ENCODE measurements around the gene DGKI.
A peak's percentile ranks its signal among the peaks of the same experiment; 100 is the strongest.

The DGKI gene

GRCh38 chr7:137871170-137871915, 24.6 kb upstream of the DGKI start:
- peak; percentile 40 for DNase-seq (ENCODE audit: low spot score)

DNA sequence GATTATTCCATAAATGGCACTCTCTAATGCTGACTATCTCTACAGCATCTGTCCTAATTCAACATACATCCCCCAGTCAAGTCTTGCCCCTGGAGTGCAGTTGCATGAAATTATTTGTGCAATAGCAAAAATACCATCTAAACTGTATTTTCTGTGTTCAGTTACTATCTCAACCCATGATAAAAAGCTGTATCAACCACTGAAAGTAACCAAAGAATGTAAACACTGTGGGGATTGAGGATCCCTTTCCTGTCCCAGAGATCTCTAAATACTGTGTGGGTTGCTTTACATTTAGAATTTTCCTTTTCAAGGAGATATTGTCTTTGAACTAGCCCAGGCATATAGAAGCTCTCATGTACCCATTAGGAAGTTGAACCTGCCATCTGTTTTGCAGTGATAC, 23.9 kb upstream of the DGKI start:
- no peak for DNase-seq (ENCODE audit: low spot score)

GRCh38 chr7:137870078-137870477, 23.3 kb upstream of the DGKI start:
- no peak for DNase-seq (ENCODE audit: low spot score)

- no peak for DNase-seq (ENCODE audit: low spot score)
Measured at GRCh38 chr7:137869260-137869659, 22.5 kb upstream of the DGKI start.

DNA sequence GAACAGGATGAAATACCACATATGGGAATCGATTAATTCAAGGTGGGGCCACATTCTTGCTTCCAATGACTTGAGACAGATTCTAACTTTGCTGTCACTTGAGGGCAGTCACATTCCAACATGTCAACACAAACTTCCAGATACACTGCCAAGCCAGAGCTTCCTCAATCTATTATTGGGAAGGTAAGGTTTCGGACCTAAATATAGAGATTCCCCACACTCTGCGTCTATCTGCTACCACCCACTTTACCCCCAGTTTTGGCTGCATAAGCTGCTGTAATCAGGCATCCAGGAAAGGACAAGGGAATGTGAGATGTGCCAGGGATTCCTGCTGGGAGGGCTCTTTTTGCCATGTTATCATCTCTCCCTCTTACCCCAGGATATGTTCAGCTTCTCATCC, 20.5 kb upstream of the DGKI start:
- no peak for DNase-seq (ENCODE audit: low spot score)

DNA sequence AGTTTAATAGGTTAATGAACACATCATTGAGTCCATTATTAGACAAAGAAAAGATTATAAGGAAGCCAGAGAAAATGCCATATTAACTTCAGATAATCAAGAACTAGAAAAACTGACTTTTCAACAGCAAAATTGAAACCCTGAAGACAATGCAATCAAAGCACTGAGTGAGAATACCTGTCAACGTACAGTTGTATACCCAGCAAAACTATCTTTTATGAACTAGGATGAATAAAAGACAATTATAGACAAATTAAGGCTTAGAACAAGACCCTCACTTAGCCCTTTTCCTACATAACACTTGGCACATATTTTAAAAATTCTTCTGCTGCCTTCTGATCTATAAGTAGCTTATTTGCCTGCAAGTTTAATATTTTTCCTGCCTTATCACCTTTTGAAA, 19.0 kb upstream of the DGKI start:
- DNase-seq (ENCODE audit: low spot score), result no peak

DNA sequence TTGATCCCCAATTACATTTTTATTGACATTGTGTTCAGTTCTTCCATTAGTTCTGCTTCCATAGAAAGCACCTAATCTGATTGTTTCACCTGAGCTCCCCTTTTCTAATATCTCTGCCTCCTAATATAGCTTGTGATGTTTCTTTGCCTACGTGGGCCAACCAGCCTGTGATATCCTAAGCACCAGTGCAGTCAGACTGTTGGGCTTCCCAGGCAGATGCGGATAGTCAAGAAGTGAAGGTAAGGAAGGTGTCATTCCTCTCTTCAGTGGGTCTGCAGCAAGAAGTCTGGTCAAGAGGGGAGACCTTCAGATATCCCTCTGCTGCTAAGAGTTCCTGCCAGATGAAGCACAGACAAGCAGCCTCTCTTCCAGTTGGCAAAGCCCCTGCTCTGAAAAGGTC, 16.2 kb upstream of the DGKI start:
- DNase-seq (ENCODE audit: low spot score), result no peak

DNA sequence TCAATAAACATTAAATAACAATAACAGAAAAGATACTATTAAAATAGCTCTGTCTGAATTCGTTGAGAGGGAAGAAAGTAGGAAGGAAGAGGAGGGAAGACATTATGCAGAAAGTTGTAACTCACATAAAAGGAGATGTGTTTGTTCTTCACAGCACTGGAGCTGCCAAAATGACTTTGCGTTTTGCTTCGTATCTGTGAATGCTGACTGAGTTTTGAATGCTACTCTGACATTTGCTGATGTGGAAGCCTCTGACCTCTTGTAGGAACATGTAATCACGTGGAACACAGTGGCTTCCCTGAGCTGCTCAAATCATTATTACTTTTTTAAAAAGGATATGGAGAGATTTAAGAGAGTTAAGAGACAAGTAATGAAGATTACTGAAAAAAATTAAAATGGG, 15.6 kb upstream of the DGKI start:
- no peak for DNase-seq (ENCODE audit: low spot score)

GRCh38 chr7:137860542-137860941, 13.8 kb upstream of the DGKI start:
- DNase-seq (ENCODE audit: low spot score), result no peak

GRCh38 chr7:137853053-137853452, 6.3 kb upstream of the DGKI start:
- no peak for DNase-seq (ENCODE audit: low spot score)

DNA sequence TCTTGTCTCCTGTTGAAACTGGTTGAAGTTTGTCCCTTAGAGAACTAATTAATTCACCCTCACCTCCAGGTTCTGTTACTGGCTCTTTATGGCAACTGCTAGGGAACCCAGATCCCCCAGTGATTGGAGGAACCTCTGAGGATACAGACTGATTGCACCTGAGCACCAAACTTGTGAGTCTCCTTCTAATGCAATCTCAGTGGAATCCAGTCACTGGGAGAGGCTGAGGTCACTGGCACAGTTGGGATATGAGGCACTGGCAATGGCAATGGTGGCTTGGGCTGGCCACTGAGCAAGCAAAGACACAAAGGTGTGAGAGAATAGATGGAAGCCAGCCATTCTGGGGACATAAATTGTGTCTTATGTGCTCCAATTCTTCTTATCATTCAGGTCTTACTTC, 5.3 kb upstream of the DGKI start:
- DNase-seq (ENCODE audit: low spot score), result no peak

- DNase-seq (ENCODE audit: low spot score), result no peak
Measured at GRCh38 chr7:137850972-137851945, 4.5 kb upstream of the DGKI start.

DNA sequence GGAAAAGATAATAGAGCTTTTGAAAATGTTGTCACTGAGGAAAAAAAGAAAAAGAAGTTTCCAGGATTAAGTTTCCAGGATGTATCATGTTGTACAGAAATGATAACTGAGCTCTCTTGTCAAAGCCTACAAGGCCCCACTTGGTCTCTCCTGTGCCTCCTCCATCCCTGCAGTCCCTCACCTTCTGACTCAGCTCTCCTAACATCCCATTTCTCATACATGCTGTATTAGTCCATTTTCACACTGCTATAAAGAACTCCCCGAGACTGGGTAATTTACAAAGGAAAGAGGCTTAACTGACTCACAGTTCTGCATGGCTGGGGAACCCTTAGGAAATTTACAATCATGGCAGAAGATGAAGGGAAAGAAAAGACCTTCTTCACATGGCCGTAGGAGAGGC, 3.8 kb upstream of the DGKI start:
- no peak for DNase-seq (ENCODE audit: low spot score)

DNA sequence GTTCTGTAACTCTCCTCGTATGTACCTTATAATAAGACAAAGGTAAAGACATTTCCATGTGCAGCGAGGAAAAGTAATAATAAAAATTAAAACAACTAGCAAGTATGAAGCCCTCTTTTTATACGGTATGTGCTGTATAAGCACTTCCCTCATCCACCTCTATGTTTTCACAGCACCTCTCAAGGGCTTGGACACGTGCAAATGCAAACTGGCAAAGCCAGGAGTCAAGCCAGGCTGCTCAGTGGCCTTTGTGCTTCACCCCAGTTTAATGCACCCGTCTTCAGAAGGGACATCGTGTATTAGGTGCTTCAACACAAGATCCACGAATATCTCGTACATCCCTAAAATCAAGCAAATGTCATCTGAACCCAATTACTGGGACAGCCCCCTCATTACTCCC, 1.3 kb upstream of the DGKI start:
- DNase-seq (ENCODE audit: low spot score), result no peak

DNA sequence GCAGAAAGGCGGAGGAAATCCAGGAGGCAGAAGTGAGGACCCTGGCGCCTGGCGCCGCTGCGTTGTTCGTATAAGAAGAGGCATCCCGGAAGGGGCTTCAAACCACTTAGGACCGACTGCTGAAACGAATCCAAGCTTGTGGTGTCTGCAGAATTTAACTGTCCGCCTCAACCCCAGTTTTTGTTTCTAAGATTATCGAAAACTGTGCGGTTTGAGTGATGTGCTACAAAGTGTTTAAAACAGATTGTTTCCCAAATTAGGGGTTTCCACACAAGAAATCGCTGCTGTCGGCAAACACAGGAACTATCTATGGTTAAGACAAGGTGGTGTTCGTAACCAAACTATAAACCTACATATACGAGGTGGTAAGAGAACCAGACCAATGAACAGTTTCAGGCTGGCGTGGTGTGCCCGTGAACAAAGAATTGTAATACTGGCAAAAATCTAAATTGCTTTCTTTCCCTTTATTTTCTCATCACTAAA, 835 bp upstream of the DGKI start:
- DNase-seq (ENCODE audit: low spot score), result no peak

DNA sequence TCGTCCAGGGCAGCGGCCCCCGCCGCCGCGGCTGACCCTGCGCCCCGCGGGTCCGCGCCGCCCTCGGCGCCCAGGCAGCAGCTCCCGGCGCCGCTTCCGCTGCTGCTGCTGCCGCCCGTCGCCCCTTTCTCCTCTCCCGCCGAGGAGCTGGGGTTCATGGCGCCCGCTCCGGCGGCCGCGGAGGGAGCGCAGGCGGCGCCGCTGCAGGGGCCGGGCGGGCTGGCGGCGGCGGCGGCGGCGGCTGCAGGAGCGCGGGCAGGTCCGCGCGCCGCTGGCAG, 286 bp downstream of the DGKI start:
- no peak for DNase-seq (ENCODE audit: low spot score)

GRCh38 chr7:137844677-137845425, 1.9 kb downstream of the DGKI start:
- DNase-seq (ENCODE audit: low spot score), result no peak

- DNase-seq (ENCODE audit: low spot score), result no peak
Measured at GRCh38 chr7:137839903-137840779, 6.6 kb downstream of the DGKI start.

DNA sequence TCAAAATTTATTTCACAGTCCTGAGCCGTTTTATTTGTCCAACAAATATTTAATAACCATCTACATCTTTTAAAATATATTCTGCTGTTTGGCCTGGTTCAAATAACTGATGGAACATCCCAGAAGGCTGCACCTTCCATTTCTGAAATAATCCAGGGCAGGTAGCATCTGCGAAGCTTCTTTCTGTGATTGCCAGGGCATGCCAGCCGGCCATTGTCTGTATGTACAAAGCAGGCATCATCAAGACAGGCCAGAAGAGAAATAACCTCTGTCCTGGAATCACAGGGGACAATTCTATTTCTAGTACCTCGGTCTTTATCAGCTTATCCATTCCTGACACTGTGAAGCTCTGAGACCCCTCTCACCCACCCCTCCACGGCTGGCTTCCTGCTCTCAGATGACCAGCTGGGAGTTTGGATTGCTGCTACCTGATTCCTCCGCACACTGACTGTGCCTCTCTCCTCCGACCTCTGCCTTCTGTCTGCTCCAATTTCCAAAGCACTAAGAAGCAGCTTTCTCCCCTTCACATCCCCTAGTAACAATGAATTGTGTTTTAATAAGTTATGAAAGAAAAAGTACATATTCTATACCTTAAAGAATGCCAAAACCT, 8.0 kb downstream of the DGKI start:
- no peak for DNase-seq (ENCODE audit: low spot score)

DNA sequence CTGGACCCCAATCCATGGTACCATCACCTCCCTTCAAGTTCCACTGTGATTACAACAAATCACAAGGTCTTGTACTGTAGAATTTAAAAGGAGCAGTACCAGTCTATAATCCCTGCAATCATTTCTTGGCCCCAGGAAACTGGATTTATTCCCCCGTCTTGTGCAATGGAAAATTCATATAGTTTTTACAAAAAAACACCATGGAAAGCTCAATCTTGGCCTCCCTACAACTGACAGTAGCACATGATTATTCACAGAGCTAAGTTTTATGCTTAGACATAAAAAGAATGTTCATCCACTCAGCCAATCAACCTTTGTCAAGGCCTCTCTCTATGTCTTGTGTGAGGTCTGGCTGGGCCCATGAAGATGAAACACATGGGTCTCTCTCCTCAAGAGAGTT, 10.2 kb downstream of the DGKI start:
- no peak for DNase-seq (ENCODE audit: low spot score)

- no peak for DNase-seq (ENCODE audit: low spot score)
Measured at GRCh38 chr7:137836113-137836509, 10.7 kb downstream of the DGKI start.
